WTC11 (cell line): ENCODE results near the gene ATL2. TPM values are rescaled to one million over a fixed set of nuclear protein-coding genes. Genes with fewer than 3 reads are reported as not detected.

ENCODE experiments used
- ATAC-seq: fragments of 200-7000 bp; cut with Tn5 transposase; 2 replicates; pipeline ENCODE4 v1.10.0; 2021; ENCODE audit warnings: mild to moderate bottlenecking, moderate library complexity
- CTCF ChIA-PET: fragments of 300-600 bp; sonication (Branson Sonifier 250); formaldehyde crosslinking; loops from one replicate; lab custom pipeline; 2021; ENCODE audit warnings: antibody characterized with exemption; lab: Charles Lee
- POLR2A ChIA-PET: fragments of 350-600 bp; sonication (Branson Sonifier 250); formaldehyde crosslinking; loops from one replicate; lab custom pipeline; 2021; ENCODE audit warnings: antibody characterized with exemption; lab: Charles Lee
- DNase-seq: peaks from one replicate; pipeline ENCODE4 v3.0.0; 2021; ENCODE audit warnings: low spot score
- H3K27ac Mint-ChIP-seq: 2 replicates; pipeline ENCODE4 v1.8.0; 2021; ENCODE audit warnings: mixed read lengths
- H3K27me3 Mint-ChIP-seq: 2 replicates; pipeline ENCODE4 v1.8.0; 2021; ENCODE audit warnings: low read depth, mild to moderate bottlenecking, moderate library complexity, mixed read lengths
- H3K36me3 Mint-ChIP-seq: 2 replicates; pipeline ENCODE4 v1.8.0; 2021; ENCODE audit warnings: mixed read lengths
- H3K4me1 Mint-ChIP-seq: 2 replicates; pipeline ENCODE4 v1.8.0; 2022; ENCODE audit warnings: mixed read lengths
- H3K4me3 Mint-ChIP-seq: 2 replicates; pipeline ENCODE4 v1.8.0; 2021; ENCODE audit warnings: mild to moderate bottlenecking, moderate library complexity, mixed read lengths
- H3K9me3 Mint-ChIP-seq: 2 replicates; pipeline ENCODE4 v1.8.0; 2021; ENCODE audit warnings: mixed read lengths
- ELF4 ChIP-seq: sonication (generic); formaldehyde crosslinking; IDR thresholded peaks from 2 replicates; pipeline ENCODE4 v1.8.1; 2022; ENCODE audit warnings: low read depth, mild to moderate bottlenecking, moderate library complexity, missing genetic modification reagents
- FOXJ3 ChIP-seq: sonication (generic); formaldehyde crosslinking; IDR thresholded peaks from 2 replicates; pipeline ENCODE4 v1.9.0; 2021; ENCODE audit warnings: missing genetic modification reagents, mild to moderate bottlenecking, borderline replicate concordance
- FOXK1 ChIP-seq: sonication (generic); formaldehyde crosslinking; IDR thresholded peaks from 2 replicates; pipeline ENCODE4 v1.8.0; 2022; ENCODE audit warnings: mild to moderate bottlenecking, moderate library complexity, missing genetic modification reagents
- FOXP1 ChIP-seq: sonication (generic); formaldehyde crosslinking; IDR thresholded peaks from 2 replicates; pipeline ENCODE4 v1.8.0; 2022; ENCODE audit warnings: missing genetic modification reagents, mild to moderate bottlenecking, moderate library complexity, borderline replicate concordance
- GABPB1 ChIP-seq: sonication (generic); formaldehyde crosslinking; IDR thresholded peaks from 2 replicates; pipeline ENCODE4 v1.8.1; 2023; ENCODE audit warnings: mild to moderate bottlenecking, missing genetic modification reagents
- HMGA2 ChIP-seq: fragments of 250-450 bp; sonication (Bioruptor Pico); IDR thresholded peaks from 2 replicates; pipeline ENCODE4 v1.4.0; 2021; ENCODE audit warnings: mild to moderate bottlenecking, moderate library complexity
- IRF2 ChIP-seq: sonication (generic); formaldehyde crosslinking; IDR thresholded peaks from 2 replicates; pipeline ENCODE4 v1.8.0; 2022; ENCODE audit warnings: low read depth, missing genetic modification reagents, borderline replicate concordance
- SP1 ChIP-seq: sonication (generic); formaldehyde crosslinking; conservative IDR thresholded peaks from 2 replicates; pipeline ENCODE4 v1.8.1; 2022; ENCODE audit warnings: missing genetic modification reagents
- TEAD1 ChIP-seq: sonication (generic); formaldehyde crosslinking; IDR thresholded peaks from 2 replicates; pipeline ENCODE4 v1.8.0; 2022; ENCODE audit warnings: mild to moderate bottlenecking, missing genetic modification reagents
- TP53 ChIP-seq: sonication (generic); formaldehyde crosslinking; IDR thresholded peaks from 2 replicates; pipeline ENCODE4 v1.8.1; 2023; ENCODE audit warnings: mild to moderate bottlenecking, missing genetic modification reagents
- ZNF121 ChIP-seq: sonication (generic); formaldehyde crosslinking; IDR thresholded peaks from 2 replicates; pipeline ENCODE4 v1.8.0; 2023; ENCODE audit warnings: missing genetic modification reagents
- total RNA-seq: library from RNA; stranded (reverse); gene quantifications from 3 replicates; pipeline ENCODE4 v1.2.3, GENCODE V29; 2021
- TF ChIP-seq, protein P1 (sequence below): sonication (generic); formaldehyde crosslinking; IDR thresholded peaks from 2 replicates; pipeline ENCODE4 v1.8.1; 2023; ENCODE audit warnings: mild to moderate bottlenecking, missing genetic modification reagents, moderate library complexity
- TF ChIP-seq, protein P2 (sequence below): sonication (generic); formaldehyde crosslinking; IDR thresholded peaks from 2 replicates; pipeline ENCODE4 v1.8.0; 2023; ENCODE audit warnings: mild to moderate bottlenecking, missing genetic modification reagents
- TF ChIP-seq, protein P3 (sequence below): sonication (generic); formaldehyde crosslinking; IDR thresholded peaks from 2 replicates; pipeline ENCODE4 v1.8.1; 2022; ENCODE audit warnings: mild to moderate bottlenecking, missing genetic modification reagents, moderate library complexity, borderline replicate concordance
- TF ChIP-seq, protein P4 (sequence below): sonication (generic); formaldehyde crosslinking; conservative IDR thresholded peaks from 2 replicates; pipeline ENCODE4 v1.8.1; 2022; ENCODE audit warnings: mild to moderate bottlenecking, missing genetic modification reagents
- TF ChIP-seq, protein P5 (sequence below): fragments of 250-450 bp; sonication (Bioruptor Pico); IDR thresholded peaks from 2 replicates; pipeline ENCODE4 v2.1.2; 2022; ENCODE audit warnings: mild to moderate bottlenecking, moderate library complexity
- TF ChIP-seq, protein P6 (sequence below): sonication (generic); formaldehyde crosslinking; IDR thresholded peaks from 2 replicates; pipeline ENCODE4 v1.8.0; 2022; ENCODE audit warnings: mild to moderate bottlenecking, missing genetic modification reagents
- TF ChIP-seq, protein P7 (sequence below): fragments of 250-450 bp; sonication (Bioruptor Pico); IDR thresholded peaks from 2 replicates; pipeline ENCODE4 v1.9.0; 2021; ENCODE audit warnings: mild to moderate bottlenecking, borderline replicate concordance
- TF ChIP-seq, protein P8 (sequence below): sonication (generic); formaldehyde crosslinking; IDR thresholded peaks from 2 replicates; pipeline ENCODE4 v1.8.0; 2022; ENCODE audit warnings: mild to moderate bottlenecking, missing genetic modification reagents

ATL2 gene
- total RNA-seq, 1 experiment from 2014 or later = 90.5 TPM

DNA sequence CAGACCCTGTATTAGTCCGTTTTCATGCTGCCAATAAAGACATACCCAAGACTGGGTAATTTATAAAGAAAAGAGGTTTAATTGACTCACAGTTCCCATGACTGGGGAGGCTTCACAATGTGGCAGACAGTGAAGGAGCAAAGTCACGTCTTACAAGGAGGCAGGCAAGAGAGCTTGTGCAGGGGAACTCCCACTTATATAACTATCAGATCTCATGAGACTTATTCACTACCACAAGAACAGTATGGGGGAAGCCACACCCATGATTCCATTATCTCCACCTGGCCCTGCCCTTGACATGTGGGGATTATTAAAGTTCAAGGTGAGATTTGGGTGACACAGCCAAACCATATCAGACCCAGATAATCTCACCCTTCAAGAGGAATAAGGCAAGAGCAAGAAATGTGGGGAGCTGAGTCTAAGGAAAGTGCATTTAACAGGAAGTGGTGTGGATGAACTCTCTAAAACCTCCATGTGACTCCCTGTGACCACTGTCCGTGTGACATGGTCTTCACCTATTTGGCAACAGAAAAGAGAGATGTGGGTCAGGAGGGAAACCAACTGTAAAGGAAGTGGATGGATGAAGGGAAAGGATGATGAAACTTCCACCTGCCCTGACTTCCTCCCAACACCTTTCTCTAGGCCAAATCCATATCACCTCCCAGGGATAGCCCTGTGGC lies 110.6 kb downstream of the ATL2 start:
- Mint-ChIP-seq H3K4me1 (peaks cover 5% of the 10 kb centered on the region; the same call in 1 of the 2 replicates), H3K27me3 (peaks cover 3% of the 10 kb centered on the region; the same call in 1 of the 2 replicates), H3K27ac (no peak overlapping the region), H3K36me3 (no peaks in the 10 kb centered on the region)
- CTCF ChIA-PET = interaction anchor here (1.3 kb wide), 1 partner anchor 389 kb away, joined by 3 read pairs; no protein-coding TSS in a partner anchor
- TF ChIP-seq, protein P1, sequence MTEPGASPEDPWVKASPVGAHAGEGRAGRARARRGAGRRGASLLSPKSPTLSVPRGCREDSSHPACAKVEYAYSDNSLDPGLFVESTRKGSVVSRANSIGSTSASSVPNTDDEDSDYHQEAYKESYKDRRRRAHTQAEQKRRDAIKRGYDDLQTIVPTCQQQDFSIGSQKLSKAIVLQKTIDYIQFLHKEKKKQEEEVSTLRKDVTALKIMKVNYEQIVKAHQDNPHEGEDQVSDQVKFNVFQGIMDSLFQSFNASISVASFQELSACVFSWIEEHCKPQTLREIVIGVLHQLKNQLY (CRISPR knock-in tag) = no peak
- TF ChIP-seq, protein P2, sequence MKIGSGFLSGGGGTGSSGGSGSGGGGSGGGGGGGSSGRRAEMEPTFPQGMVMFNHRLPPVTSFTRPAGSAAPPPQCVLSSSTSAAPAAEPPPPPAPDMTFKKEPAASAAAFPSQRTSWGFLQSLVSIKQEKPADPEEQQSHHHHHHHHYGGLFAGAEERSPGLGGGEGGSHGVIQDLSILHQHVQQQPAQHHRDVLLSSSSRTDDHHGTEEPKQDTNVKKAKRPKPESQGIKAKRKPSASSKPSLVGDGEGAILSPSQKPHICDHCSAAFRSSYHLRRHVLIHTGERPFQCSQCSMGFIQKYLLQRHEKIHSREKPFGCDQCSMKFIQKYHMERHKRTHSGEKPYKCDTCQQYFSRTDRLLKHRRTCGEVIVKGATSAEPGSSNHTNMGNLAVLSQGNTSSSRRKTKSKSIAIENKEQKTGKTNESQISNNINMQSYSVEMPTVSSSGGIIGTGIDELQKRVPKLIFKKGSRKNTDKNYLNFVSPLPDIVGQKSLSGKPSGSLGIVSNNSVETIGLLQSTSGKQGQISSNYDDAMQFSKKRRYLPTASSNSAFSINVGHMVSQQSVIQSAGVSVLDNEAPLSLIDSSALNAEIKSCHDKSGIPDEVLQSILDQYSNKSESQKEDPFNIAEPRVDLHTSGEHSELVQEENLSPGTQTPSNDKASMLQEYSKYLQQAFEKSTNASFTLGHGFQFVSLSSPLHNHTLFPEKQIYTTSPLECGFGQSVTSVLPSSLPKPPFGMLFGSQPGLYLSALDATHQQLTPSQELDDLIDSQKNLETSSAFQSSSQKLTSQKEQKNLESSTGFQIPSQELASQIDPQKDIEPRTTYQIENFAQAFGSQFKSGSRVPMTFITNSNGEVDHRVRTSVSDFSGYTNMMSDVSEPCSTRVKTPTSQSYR (CRISPR knock-in tag) = no peak
- TF ChIP-seq, protein P3, sequence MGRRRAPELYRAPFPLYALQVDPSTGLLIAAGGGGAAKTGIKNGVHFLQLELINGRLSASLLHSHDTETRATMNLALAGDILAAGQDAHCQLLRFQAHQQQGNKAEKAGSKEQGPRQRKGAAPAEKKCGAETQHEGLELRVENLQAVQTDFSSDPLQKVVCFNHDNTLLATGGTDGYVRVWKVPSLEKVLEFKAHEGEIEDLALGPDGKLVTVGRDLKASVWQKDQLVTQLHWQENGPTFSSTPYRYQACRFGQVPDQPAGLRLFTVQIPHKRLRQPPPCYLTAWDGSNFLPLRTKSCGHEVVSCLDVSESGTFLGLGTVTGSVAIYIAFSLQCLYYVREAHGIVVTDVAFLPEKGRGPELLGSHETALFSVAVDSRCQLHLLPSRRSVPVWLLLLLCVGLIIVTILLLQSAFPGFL (CRISPR knock-in tag) = no peak
- TF ChIP-seq FOXK1 (CRISPR knock-in tag) (no peak), ELF4 (CRISPR knock-in tag) (no peak), FOXJ3 (CRISPR knock-in tag) (no peak), GABPB1 (CRISPR knock-in tag) (no peak), IRF2 (CRISPR knock-in tag) (no peak), TEAD1 (no peak), TP53 (CRISPR knock-in tag) (no peak), ZNF121 (CRISPR knock-in tag) (no peak), FOXP1 (no peak), SP1 (CRISPR knock-in tag) (no peak), HMGA2 (CRISPR knock-in tag) (no peak)
- TF ChIP-seq, protein P4, sequence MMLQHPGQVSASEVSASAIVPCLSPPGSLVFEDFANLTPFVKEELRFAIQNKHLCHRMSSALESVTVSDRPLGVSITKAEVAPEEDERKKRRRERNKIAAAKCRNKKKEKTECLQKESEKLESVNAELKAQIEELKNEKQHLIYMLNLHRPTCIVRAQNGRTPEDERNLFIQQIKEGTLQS = no peak
- TF ChIP-seq, protein P5, sequence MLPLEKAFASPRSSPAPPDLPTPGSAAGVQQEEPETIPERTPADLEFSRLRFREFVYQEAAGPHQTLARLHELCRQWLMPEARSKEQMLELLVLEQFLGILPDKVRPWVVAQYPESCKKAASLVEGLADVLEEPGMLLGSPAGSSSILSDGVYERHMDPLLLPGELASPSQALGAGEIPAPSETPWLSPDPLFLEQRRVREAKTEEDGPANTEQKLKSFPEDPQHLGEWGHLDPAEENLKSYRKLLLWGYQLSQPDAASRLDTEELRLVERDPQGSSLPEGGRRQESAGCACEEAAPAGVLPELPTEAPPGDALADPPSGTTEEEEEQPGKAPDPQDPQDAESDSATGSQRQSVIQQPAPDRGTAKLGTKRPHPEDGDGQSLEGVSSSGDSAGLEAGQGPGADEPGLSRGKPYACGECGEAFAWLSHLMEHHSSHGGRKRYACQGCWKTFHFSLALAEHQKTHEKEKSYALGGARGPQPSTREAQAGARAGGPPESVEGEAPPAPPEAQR (CRISPR knock-in tag) = no peak
- TF ChIP-seq, protein P6, sequence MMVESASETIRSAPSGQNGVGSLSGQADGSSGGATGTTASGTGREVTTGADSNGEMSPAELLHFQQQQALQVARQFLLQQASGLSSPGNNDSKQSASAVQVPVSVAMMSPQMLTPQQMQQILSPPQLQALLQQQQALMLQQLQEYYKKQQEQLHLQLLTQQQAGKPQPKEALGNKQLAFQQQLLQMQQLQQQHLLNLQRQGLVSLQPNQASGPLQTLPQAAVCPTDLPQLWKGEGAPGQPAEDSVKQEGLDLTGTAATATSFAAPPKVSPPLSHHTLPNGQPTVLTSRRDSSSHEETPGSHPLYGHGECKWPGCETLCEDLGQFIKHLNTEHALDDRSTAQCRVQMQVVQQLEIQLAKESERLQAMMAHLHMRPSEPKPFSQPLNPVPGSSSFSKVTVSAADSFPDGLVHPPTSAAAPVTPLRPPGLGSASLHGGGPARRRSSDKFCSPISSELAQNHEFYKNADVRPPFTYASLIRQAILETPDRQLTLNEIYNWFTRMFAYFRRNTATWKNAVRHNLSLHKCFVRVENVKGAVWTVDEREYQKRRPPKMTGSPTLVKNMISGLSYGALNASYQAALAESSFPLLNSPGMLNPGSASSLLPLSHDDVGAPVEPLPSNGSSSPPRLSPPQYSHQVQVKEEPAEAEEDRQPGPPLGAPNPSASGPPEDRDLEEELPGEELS = no peak
- TF ChIP-seq, protein P7, sequence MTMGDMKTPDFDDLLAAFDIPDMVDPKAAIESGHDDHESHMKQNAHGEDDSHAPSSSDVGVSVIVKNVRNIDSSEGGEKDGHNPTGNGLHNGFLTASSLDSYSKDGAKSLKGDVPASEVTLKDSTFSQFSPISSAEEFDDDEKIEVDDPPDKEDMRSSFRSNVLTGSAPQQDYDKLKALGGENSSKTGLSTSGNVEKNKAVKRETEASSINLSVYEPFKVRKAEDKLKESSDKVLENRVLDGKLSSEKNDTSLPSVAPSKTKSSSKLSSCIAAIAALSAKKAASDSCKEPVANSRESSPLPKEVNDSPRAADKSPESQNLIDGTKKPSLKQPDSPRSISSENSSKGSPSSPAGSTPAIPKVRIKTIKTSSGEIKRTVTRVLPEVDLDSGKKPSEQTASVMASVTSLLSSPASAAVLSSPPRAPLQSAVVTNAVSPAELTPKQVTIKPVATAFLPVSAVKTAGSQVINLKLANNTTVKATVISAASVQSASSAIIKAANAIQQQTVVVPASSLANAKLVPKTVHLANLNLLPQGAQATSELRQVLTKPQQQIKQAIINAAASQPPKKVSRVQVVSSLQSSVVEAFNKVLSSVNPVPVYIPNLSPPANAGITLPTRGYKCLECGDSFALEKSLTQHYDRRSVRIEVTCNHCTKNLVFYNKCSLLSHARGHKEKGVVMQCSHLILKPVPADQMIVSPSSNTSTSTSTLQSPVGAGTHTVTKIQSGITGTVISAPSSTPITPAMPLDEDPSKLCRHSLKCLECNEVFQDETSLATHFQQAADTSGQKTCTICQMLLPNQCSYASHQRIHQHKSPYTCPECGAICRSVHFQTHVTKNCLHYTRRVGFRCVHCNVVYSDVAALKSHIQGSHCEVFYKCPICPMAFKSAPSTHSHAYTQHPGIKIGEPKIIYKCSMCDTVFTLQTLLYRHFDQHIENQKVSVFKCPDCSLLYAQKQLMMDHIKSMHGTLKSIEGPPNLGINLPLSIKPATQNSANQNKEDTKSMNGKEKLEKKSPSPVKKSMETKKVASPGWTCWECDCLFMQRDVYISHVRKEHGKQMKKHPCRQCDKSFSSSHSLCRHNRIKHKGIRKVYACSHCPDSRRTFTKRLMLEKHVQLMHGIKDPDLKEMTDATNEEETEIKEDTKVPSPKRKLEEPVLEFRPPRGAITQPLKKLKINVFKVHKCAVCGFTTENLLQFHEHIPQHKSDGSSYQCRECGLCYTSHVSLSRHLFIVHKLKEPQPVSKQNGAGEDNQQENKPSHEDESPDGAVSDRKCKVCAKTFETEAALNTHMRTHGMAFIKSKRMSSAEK (CRISPR knock-in tag) = no peak
- TF ChIP-seq, protein P8, sequence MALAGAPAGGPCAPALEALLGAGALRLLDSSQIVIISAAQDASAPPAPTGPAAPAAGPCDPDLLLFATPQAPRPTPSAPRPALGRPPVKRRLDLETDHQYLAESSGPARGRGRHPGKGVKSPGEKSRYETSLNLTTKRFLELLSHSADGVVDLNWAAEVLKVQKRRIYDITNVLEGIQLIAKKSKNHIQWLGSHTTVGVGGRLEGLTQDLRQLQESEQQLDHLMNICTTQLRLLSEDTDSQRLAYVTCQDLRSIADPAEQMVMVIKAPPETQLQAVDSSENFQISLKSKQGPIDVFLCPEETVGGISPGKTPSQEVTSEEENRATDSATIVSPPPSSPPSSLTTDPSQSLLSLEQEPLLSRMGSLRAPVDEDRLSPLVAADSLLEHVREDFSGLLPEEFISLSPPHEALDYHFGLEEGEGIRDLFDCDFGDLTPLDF (CRISPR knock-in tag) = no peak
- TF ChIP-seq, all 79 proteins: peak for 0
- Mint-ChIP-seq H3K9me3 (peaks cover 11% of the 10 kb centered on the region; the same call in 1 of the 2 replicates), H3K4me3 (no peak overlapping the region)
- POLR2A ChIA-PET = no interaction called here
- ATAC-seq = no peak
- no peak for DNase-seq
